GM18499 (cell line): ENCODE data around the gene USP10.

ENCODE experiments used
- ATAC-seq: cut with Tn5 transposase; IDR thresholded peaks from one replicate; pipeline ENCODE4 v1.9.1; 2021; ENCODE audit warnings: moderate number of reproducible peaks; ENCODE audit not compliant: insufficient read depth, unreplicated experiment

The USP10 gene

GRCh38 chr16:84791501-84791900, 91.7 kb downstream of the USP10 start:
- no peak for ATAC-seq

DNA sequence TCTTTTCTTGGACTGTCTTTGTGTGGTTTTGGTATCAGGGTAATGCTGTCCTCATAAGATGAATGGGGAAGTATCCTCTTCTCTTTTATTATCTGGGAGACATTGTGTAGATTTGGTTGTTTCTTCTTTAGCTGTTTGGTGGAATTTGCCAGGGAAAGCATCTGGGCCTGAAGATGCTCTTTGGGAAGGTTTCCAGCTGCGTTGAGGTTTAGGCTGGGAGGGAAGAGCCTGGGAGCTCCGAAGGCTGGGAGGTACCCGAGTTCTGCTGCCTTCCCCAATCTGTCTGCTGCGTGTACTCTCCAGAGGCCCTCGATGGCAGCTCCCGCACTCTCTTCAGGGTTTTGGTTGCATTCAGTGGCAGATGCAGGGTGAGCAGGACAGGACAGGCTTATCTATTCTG, 94.4 kb downstream of the USP10 start:
- ATAC-seq, result no peak

DNA sequence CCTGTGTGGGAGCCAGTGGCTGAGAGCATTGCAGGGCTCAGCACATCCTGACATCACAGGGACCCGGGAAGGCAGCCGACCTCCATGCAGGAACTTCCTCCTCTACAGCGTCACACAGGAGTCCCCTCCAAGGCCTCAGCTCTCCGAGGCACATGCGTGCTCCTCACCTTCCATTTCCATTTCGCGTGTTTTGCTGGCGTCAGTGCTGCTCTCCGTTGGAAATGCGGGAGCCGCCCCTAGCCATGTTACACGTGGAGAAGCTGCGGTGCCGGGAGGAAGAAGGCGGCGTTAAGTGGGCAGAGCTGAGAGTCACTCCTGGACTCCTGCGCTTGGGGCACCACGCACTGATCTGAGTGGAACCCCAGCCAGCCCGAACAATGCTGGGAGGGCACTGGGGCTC, 94.8 kb downstream of the USP10 start:
- ATAC-seq, result no peak

- ATAC-seq, result no peak
These were observed 95.7 kb downstream of the USP10 start for GRCh38 chr16:84795329-84796053.

GRCh38 chr16:84800158-84800978, 100.6 kb downstream of the USP10 start:
- ATAC-seq, result no peak

GRCh38 chr16:84803146-84803545, 103.3 kb downstream of the USP10 start:
- no peak for ATAC-seq

GRCh38 chr16:84804326-84804725, 104.5 kb downstream of the USP10 start:
- no peak for ATAC-seq

GRCh38 chr16:84806256-84806889, 106.6 kb downstream of the USP10 start:
- no peak for ATAC-seq

DNA sequence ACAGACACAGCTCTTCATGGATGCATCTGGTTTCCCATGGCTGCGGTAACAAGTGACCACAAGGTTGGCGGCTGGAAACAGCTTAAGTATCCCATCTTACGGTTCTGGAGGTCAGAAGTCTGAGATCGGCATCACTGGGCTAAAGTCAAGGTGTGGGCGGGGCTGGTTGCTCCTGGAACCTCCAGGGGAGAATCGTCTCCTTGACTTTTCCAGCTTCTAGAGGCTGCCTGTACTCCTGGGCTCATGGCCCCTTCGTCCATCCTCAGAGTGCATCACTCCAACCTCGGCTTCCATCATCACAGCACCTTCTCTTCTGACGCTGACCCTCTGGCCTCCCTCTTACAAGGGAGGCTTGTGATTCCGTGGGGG, 107.1 kb downstream of the USP10 start:
- no peak for ATAC-seq

- no peak for ATAC-seq
These were observed 108.0 kb downstream of the USP10 start for GRCh38 chr16:84807776-84808175.

DNA sequence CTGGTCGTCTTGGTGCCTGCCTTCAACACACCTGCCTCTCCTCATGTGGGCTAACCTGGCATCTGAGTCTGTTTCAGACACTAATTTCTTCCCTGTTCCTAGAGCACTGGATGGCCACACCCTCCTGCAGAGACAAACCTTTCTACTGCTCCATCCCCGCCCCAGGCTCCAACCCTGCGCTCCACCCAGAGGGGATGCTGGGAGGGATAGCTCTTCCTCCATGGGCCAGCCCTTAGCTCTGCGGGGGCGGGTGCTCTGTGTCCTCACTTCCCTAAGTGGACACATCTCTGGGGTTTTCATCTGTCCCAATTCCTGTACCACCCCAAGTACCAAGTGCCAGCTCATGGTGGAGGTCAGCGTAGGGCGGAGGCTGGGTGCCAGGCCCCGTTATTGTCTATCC, 109.0 kb downstream of the USP10 start:
- ATAC-seq, result no peak

DNA sequence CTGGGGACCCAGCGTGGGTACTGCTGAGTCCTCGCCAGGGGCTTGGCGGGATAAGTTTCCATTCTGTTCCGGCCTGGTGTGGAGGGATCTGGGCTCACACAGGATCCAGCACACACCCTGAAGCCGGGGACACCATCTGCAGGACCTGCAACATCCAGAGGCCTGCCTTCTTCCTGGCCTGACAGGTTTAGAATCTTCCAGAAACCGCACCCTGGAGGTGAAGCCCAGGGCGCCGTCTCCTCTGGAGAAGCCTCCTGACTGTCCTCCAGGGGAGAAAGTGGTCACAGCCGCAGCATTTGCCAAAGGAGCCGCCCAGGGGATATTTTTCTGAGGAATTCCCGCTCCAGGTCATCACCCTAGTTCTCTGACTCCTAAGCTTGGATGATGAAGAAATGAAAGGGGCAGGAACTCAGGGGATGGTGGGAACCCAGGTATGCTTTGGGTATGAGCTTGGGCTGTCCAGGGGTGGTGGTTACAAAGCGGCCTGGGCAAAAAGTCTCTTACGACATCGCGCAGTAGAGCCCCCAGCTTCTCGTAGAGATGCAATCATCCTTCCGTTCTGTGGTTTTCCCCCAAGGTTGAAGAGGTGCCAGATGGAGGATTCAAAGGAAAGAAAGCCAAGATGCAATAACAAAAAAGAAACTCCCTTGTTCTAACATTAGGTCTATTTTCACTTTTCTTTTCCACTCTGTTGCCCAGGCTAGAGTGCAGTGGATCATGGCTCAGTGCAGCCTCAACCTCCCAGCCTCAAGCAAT, 110.9 kb downstream of the USP10 start:
- ATAC-seq, result no peak

- no peak for ATAC-seq
These were observed 111.7 kb downstream of the USP10 start for GRCh38 chr16:84811529-84811928.

- ATAC-seq, result no peak
These were observed 113.5 kb downstream of the USP10 start for GRCh38 chr16:84813141-84813934.

- no peak for ATAC-seq
These were observed 115.7 kb downstream of the USP10 start for GRCh38 chr16:84815462-84815861.

DNA sequence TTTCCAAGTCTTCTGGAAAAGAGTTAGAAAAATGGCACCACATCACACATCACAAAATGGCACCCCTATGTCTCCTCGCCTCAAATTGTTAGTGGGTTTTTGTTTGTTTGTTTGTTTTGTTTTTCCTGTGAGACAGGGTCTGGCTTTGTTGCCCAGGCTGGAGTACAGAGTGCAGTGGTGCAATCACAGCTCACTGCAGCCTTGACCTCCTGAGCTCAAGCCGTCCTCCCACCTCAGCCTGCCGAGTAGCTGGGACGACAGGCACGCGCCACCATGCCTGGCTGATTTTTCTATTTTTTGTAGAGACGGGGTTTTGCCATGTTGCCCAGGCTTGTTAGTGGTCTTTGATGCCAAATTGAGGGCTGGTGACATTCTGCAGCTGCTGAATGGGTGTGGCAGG, 116.2 kb downstream of the USP10 start:
- ATAC-seq, result no peak

DNA sequence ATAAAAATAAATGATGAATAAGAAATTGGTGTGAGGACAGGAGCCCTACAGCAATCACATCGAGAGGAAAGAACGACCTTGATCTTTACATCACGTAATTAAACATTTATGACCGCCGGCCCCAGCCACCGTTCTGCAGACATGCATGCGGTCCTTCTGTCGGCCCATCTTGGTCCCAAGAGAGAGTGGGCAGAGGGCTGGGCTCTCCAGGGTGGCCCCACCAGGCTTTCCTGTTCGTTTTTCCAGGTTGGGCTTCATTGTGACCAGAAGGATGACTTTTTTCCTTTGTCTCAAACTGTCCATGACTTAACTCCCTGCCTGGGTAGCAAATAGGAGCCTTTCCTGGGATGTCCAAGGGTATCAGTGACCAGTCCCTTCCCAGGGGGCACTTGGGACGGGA, 116.7 kb downstream of the USP10 start:
- no peak for ATAC-seq

GRCh38 chr16:84817206-84817605, 117.4 kb downstream of the USP10 start:
- no peak for ATAC-seq

GRCh38 chr16:84817613-84818012, 117.8 kb downstream of the USP10 start:
- ATAC-seq, result no peak

- ATAC-seq, result no peak
These were observed 118.3 kb downstream of the USP10 start for GRCh38 chr16:84818133-84818532.
